NB4 (cell line): ENCODE results near the gene PTPRD.

Experiments used
- POLR2A ChIP-seq: IDR thresholded peaks from 2 replicates; pipeline ENCODE4 v1.6.1; 2011; ENCODE audit warnings: mild to moderate bottlenecking; ENCODE audit not compliant: insufficient read length; ENCODE audit errors: extremely low read depth
- TF ChIP-seq, protein P1 (sequence below): IDR thresholded peaks from one replicate; pipeline ENCODE4 v1.5.1; 2012; ENCODE audit warnings: low read depth, low read length

DNA sequence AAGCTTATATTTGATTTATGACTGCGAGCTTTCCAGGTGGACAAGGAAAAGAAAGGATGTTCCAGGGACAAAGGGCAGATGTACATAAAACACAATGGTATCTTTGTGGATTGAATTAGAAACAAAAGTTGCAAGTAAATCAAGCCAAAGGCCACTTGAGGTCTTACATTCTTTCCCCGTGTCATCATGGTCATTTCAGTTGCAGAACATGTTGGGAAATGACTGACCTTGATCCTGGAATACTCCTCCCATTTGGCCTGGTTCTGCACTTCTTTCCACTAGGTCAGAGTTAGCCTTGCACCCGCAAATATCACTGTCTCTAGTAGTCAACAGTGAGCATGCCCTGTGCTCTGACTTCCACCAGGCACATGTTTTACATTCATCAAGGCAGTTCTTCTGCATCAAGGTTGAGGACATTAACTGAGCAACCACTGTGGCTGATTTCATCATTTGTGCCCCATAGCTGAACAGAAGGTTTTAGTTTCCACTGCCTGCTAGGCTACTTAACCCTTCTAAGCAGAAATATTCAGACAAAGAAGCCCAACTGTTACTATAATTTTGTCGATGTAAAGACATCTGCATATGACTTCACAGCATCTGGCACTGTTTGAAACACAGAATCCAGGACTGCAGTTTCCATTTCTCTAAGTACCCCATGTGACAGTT lies 1651.5 kb downstream of the PTPRD start:
- TF ChIP-seq, protein P1, sequence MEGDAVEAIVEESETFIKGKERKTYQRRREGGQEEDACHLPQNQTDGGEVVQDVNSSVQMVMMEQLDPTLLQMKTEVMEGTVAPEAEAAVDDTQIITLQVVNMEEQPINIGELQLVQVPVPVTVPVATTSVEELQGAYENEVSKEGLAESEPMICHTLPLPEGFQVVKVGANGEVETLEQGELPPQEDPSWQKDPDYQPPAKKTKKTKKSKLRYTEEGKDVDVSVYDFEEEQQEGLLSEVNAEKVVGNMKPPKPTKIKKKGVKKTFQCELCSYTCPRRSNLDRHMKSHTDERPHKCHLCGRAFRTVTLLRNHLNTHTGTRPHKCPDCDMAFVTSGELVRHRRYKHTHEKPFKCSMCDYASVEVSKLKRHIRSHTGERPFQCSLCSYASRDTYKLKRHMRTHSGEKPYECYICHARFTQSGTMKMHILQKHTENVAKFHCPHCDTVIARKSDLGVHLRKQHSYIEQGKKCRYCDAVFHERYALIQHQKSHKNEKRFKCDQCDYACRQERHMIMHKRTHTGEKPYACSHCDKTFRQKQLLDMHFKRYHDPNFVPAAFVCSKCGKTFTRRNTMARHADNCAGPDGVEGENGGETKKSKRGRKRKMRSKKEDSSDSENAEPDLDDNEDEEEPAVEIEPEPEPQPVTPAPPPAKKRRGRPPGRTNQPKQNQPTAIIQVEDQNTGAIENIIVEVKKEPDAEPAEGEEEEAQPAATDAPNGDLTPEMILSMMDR, result no peak
- no peak for TF ChIP-seq POLR2A
